Astrocyte (in vitro differentiated cells and primary cell): Measurements from ENCODE around the gene S100A12.

Experiments
- CTCF ChIP-seq: IDR thresholded peaks from 2 replicates; pipeline ENCODE4 v1.5.1; 2011; ENCODE audit warnings: low read depth, mild to moderate bottlenecking, inconsistent platforms, low read length, moderate library complexity; ENCODE audit not compliant: insufficient read depth
- EZH2 ChIP-seq: IDR thresholded peaks from 2 replicates; pipeline ENCODE4 v1.6.1; 2012; ENCODE audit warnings: mild to moderate bottlenecking, low read length, inconsistent platforms; ENCODE audit not compliant: insufficient read depth

- no peak for TF ChIP-seq CTCF
- no peak for TF ChIP-seq EZH2
These were observed 16.8 kb upstream of the S100A12 start for GRCh38 chr1:153392258-153392657.
